ENCODE results near the gene BMP7. TPM values are rescaled to one million over a fixed set of nuclear protein-coding genes. Genes with fewer than 3 reads are reported as not detected.

The BMP7 gene
- total and polyA plus RNA-seq, 7 donors: 0.03 TPM; not detected in 5

- no peaks in the 10 kb centered on the region for H3K9me3 ChIP-seq
- intact Hi-C loops (cut with DNase I): no loop called here
Observed at GRCh38 chr20:57238089-57238488, 28.4 kb downstream of the BMP7 start.

GRCh38 chr20:57237585-57237953, 28.9 kb downstream of the BMP7 start:
- H3K27ac ChIP-seq: no peak overlapping the region
- DNase-seq (no peak), ATAC-seq (no peak)
- H3K36me3 ChIP-seq (ENCODE audit: insufficient read depth in 1 of 2, low read depth in 1 of 2): no peaks in the 10 kb centered on the region
- H3K4me3 ChIP-seq: no peak overlapping the region
- H3K27me3 ChIP-seq (ENCODE audit: insufficient read depth in 3 of 3, low read length in 2 of 3): peaks cover 0 to 8% (median 3%) of the 10 kb centered on the region in 3 donors
- H3K4me1 ChIP-seq: no peaks in the 10 kb centered on the region
- intact Hi-C loops (cut with DNase I): no loop called here
- WGBS, 3 donors: 70 to 73% (median 71%) methylated on average over 3 of the region's 3 CpGs
- H3K9me3 ChIP-seq: no peaks in the 10 kb centered on the region
- no peak for TF ChIP-seq CTCF (IDR thresholded peaks at IDR 0.05)

More at GRCh38 chr20:57238089-57238488, 28.4 kb downstream of the BMP7 start:
- WGBS, 3 donors: 90 to 97% (median 95%) methylated on average over 4 of the region's 4 CpGs
- no peak for TF ChIP-seq CTCF (IDR thresholded peaks at IDR 0.05)
- Histone ChIP-seq H3K36me3 (ENCODE audit: insufficient read depth in 1 of 2, low read depth in 1 of 2) (no peaks in the 10 kb centered on the region), H3K4me1 (no peaks in the 10 kb centered on the region), H3K27me3 (ENCODE audit: insufficient read depth in 3 of 3, low read length in 2 of 3) (peaks cover 0 to 8% (median 3%) of the 10 kb centered on the region in 3 donors), H3K27ac (no peak overlapping the region), H3K4me3 (no peak overlapping the region)
- DNase-seq: no peak
- no peak for ATAC-seq

- intact Hi-C loops (cut with DNase I): no loop called here
- no peak for TF ChIP-seq CTCF (IDR thresholded peaks at IDR 0.05)
- no peak overlapping the region for H3K27ac ChIP-seq
Observed at GRCh38 chr20:57236813-57237584, 29.4 kb downstream of the BMP7 start.

GRCh38 chr20:57234556-57235251, 31.7 kb downstream of the BMP7 start:
- no peak for DNase-seq
- H3K9me3 ChIP-seq: no peaks in the 10 kb centered on the region
- no peak overlapping the region for H3K4me3 ChIP-seq
- H3K4me1 ChIP-seq: no peaks in the 10 kb centered on the region
- 60 to 62% (median 61%) methylated on average over 11 of the region's 11 CpGs for WGBS, 3 donors
- H3K36me3 ChIP-seq (ENCODE audit: insufficient read depth in 1 of 2, low read depth in 1 of 2): no peaks in the 10 kb centered on the region
- ATAC-seq: no peak
- intact Hi-C loops (cut with DNase I): no loop called here
- no peak overlapping the region for H3K27ac ChIP-seq
- H3K27me3 ChIP-seq (ENCODE audit: insufficient read depth in 3 of 3, low read length in 2 of 3): peaks cover 0 to 8% (median 3%) of the 10 kb centered on the region in 3 donors
- no peak for TF ChIP-seq CTCF (IDR thresholded peaks at IDR 0.05)

More at GRCh38 chr20:57236813-57237584, 29.4 kb downstream of the BMP7 start:
- Histone ChIP-seq H3K4me3 (no peak overlapping the region), H3K4me1 (no peaks in the 10 kb centered on the region), H3K9me3 (no peaks in the 10 kb centered on the region), H3K36me3 (ENCODE audit: insufficient read depth in 1 of 2, low read depth in 1 of 2) (no peaks in the 10 kb centered on the region), H3K27me3 (ENCODE audit: insufficient read depth in 3 of 3, low read length in 2 of 3) (peaks cover 0 to 8% (median 3%) of the 10 kb centered on the region in 3 donors)
- no peak for DNase-seq
- ATAC-seq: no peak
- 48 to 50% (median 49%) methylated on average over 15 of the region's 15 CpGs for WGBS, 3 donors
